SJSA1 (cell line): Measurements from ENCODE around the gene AKAP11. TPM values are rescaled to one million over a fixed set of nuclear protein-coding genes. Genes with fewer than 3 reads are reported as not detected.

ENCODE experiments used
- DNase-seq, 2 experiments: peaks; one replicate each; pipeline ENCODE4 v3.0.0-alpha.2; 2015 to 2020; ENCODE audit warnings: low spot score in 2 of 2, low read depth in 1 of 2
- H3K27ac ChIP-seq: fragments of 250-450 bp; sonication (Bioruptor Pico); 2 replicates; pipeline ENCODE4 v1.5.1; 2020; ENCODE audit warnings: mild to moderate bottlenecking, moderate library complexity
- H3K27me3 ChIP-seq: fragments of 250-450 bp; sonication (Bioruptor Pico); replicated peaks from 2 replicates; pipeline ENCODE4 v1.5.1; 2020; ENCODE audit warnings: mild to moderate bottlenecking, moderate library complexity
- H3K36me3 ChIP-seq: fragments of 250-450 bp; sonication (Bioruptor Pico); 2 replicates; pipeline ENCODE4 v1.5.1; 2020; ENCODE audit warnings: mild to moderate bottlenecking
- H3K4me1 ChIP-seq: fragments of 250-450 bp; sonication (Bioruptor Pico); replicated peaks from 2 replicates; pipeline ENCODE4 v1.6.1; 2021; ENCODE audit warnings: mild to moderate bottlenecking
- H3K4me3 ChIP-seq: fragments of 250-450 bp; sonication (Bioruptor Pico); 2 replicates; pipeline ENCODE4 v1.5.1; 2020; ENCODE audit warnings: mild to moderate bottlenecking
- H3K9me3 ChIP-seq: fragments of 250-450 bp; sonication (Bioruptor Pico); replicated peaks from 2 replicates; pipeline ENCODE4 v1.5.1; 2020; ENCODE audit warnings: mild to moderate bottlenecking
- total RNA-seq: library from RNA; depleted of rRNA; stranded (reverse); fragments of >200 nt; shearing (Covaris generic); gene quantifications from 2 replicates; pipeline ENCODE4 v1.2.3, GENCODE V29; 2014

The AKAP11 gene
- total RNA-seq, 1 experiment from 2014 or later = 16.5 TPM

DNA sequence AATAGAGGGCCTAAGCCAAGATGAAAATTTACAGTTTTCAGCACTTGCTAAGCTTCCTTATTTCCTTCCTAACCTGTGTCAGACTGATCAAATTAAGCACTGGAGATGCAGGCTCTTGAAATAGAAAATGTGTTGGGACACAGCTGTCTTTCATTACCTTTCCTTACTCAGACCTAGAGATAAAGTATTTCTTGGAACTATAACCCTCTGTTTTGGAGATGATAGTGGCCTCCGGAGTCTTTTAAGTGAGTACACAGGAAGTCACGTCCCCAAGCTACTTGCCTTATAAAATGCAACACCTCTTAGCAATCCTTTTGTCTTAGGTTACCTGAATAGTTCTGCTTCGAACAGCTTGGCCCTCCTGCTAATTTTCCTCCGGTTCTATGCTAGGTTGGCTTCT, 12.4 kb upstream of the AKAP11 start:
- no peak overlapping the region for H3K27ac ChIP-seq

GRCh38 chr13:42260903-42261654, 10.9 kb upstream of the AKAP11 start:
- no peaks in the 10 kb centered on the region for H3K9me3 ChIP-seq
- H3K4me3 ChIP-seq = no peak overlapping the region
- H3K36me3 ChIP-seq = no peaks in the 10 kb centered on the region
- H3K27me3 ChIP-seq = no peaks in the 10 kb centered on the region
- DNase-seq = no peak
- H3K4me1 ChIP-seq = no peaks in the 10 kb centered on the region
- H3K27ac ChIP-seq = no peak overlapping the region

More for the DNA sequence above, 12.4 kb upstream of the AKAP11 start:
- Histone ChIP-seq H3K9me3 (no peaks in the 10 kb centered on the region), H3K27me3 (no peaks in the 10 kb centered on the region), H3K4me3 (no peak overlapping the region), H3K36me3 (no peaks in the 10 kb centered on the region), H3K4me1 (no peaks in the 10 kb centered on the region)
- no peak for DNase-seq

DNA sequence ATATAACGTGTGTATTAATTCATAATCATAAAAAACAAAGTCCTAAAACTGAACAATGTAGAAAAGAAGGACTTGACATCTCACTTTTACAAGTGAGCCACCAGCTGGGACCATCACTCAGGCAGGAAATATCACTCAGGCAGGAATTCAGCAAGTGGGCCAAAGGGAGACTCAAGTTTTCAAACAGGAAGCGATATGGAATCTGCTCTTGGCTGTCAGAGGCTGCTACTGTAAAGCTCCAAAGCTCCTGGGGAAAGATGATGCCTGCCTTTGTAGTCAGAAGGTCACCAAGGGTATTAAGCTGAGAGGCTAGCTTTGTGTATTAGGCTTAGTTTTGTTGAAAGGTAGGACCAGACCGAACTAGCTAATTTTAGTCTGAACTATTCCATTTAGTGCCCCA, 5.5 kb upstream of the AKAP11 start:
- no peak overlapping the region for H3K27ac ChIP-seq
- no peaks in the 10 kb centered on the region for H3K9me3 ChIP-seq
- H3K36me3 ChIP-seq = no peaks in the 10 kb centered on the region
- DNase-seq = no peak
- H3K27me3 ChIP-seq = no peaks in the 10 kb centered on the region
- no peak overlapping the region for H3K4me3 ChIP-seq
- H3K4me1 ChIP-seq = peaks cover 6% of the 10 kb centered on the region

- no peak for DNase-seq
- H3K27ac ChIP-seq = no peak overlapping the region
- H3K27me3 ChIP-seq = no peaks in the 10 kb centered on the region
- peaks cover 4% of the 10 kb centered on the region for H3K36me3 ChIP-seq
- no peaks in the 10 kb centered on the region for H3K9me3 ChIP-seq
- H3K4me3 ChIP-seq = no peak overlapping the region
- peaks cover 8% of the 10 kb centered on the region for H3K4me1 ChIP-seq
Measured at GRCh38 chr13:42270160-42270856, 1.6 kb upstream of the AKAP11 start.

DNA sequence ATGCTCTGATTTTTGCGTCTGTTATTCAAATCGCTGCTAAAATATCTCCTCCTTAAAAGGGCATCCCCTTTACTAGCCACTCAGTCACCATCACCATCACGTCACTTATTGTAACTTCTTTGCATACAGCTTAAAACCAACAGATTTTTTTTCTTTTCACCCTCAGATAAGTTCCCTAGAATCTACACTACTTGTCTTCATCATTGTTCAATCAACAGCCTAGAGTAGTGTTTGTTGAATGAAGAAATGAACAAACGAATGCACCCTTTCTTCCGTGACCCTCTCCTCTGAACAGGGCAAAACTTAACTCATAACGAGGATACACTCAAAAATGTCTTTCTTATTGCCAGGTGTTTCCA, 1.1 kb upstream of the AKAP11 start:
- H3K27ac ChIP-seq = no peak overlapping the region
- peaks cover 4% of the 10 kb centered on the region for H3K36me3 ChIP-seq
- H3K27me3 ChIP-seq = no peaks in the 10 kb centered on the region
- H3K9me3 ChIP-seq = no peaks in the 10 kb centered on the region
- no peak for DNase-seq
- H3K4me3 ChIP-seq = no peak overlapping the region; the same call in 1 of the 2 replicates
- peaks cover 8% of the 10 kb centered on the region for H3K4me1 ChIP-seq

- Histone ChIP-seq H3K36me3 (peaks cover 4% of the 10 kb centered on the region), H3K4me3 (peak overlapping the region; percentile 91), H3K4me1 (peaks cover 8% of the 10 kb centered on the region), H3K27ac (peak overlapping the region; percentile 41), H3K27me3 (no peaks in the 10 kb centered on the region), H3K9me3 (no peaks in the 10 kb centered on the region)
- peak; percentile 93 to 98 for DNase-seq
Measured at GRCh38 chr13:42271337-42272114, 426 bp upstream of the AKAP11 start.

DNA sequence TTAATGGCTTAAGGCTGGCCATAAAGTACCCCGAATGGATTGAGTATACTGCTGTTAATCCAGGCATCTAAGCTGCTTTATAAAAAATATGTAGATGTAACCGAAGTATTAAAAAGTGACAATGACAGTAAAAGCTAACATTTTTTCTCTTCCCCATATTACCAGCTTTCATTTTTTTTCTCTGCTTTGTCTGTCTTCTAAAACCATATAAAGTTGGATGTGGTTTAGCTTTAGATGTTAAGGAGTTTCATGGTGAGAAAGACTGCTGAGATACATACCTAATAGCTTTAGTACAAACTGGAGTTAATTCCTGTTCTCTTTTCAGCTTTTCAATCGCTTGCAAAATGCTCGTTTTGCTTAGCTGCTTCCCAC, 838 bp downstream of the AKAP11 start:
- Histone ChIP-seq H3K36me3 (peaks cover 4% of the 10 kb centered on the region), H3K9me3 (no peaks in the 10 kb centered on the region), H3K4me3 (peak overlapping the region; percentile 91), H3K27ac (no peak overlapping the region; the same call in 1 of the 2 replicates), H3K4me1 (peaks cover 8% of the 10 kb centered on the region), H3K27me3 (no peaks in the 10 kb centered on the region)
- DNase-seq = no peak

DNA sequence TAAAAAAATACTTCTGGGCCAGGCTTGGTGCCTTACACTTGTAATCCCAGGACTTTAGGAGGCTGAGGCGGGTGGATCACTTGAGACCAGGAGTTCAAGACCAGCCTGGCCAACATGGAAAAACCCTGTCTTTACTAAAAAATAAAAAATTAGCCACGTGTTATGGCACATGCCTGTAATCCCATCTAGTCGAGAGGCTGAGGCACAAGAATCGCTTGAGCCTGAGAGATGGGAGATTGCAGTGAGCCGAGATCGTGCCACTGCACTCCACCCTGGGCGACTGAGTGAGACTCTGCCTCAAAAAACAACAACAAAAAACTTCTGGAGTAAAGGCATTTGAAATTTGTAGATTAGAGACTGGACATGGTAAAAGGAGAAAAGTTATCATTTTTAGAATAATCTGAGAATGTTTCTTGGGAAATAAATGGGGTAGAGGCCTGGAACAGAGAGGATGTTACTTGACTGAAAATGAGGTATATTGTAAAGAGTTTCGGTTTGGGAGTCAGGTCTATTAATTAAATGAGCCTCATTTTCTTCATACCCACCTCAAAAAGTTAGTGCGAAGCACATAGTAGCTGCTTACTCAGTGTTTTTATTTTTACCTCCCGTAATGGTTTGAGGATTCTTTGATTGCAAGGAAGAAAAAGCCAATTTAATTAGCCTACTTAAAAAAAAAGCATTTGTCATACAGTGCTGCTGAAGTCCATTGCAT, 2.6 kb downstream of the AKAP11 start:
- Histone ChIP-seq H3K27ac (no peak overlapping the region), H3K4me3 (no peak overlapping the region), H3K27me3 (no peaks in the 10 kb centered on the region), H3K4me1 (peaks cover 8% of the 10 kb centered on the region), H3K36me3 (peaks cover 4% of the 10 kb centered on the region), H3K9me3 (no peaks in the 10 kb centered on the region)
- no peak for DNase-seq

DNA sequence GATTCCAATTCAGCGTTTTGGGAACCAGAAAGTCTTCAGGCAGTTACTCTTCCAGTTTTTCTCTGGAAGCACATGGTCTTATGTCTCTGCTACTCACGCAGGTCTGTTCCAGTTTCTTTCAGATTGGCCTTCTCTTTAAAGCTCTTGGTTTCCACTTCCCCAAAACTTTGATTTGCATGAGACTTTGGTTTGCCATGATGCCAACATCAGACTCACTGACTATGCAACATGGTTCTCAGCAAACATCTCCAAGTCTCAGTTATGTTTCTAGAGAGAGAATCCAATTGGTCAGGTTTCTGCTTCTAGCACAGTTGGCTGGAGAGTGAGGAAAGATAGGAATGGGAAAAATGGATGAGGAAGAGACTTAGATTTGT, 3.1 kb downstream of the AKAP11 start:
- Histone ChIP-seq H3K4me3 (no peak overlapping the region), H3K9me3 (no peaks in the 10 kb centered on the region), H3K36me3 (peaks cover 4% of the 10 kb centered on the region), H3K27me3 (no peaks in the 10 kb centered on the region), H3K27ac (no peak overlapping the region), H3K4me1 (peaks cover 8% of the 10 kb centered on the region)
- no peak for DNase-seq

DNA sequence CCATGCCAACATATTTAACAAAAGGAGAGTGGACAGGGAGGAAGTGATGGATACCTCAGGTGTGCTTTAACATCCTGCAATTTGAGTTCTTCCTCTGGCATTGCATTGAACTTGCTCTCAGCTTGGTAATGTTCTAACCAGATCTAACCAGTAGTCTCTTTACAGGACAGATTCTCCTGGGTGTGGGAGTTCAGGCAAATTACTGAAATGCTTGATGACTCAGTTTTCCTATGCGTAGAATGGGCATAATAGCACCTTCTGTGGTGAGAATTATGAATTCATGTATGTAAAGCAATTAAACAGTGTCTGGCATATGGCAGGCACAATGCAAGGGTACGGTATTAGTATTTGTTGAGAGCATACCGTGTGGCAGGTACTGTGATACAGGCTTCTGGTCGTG, 3.6 kb downstream of the AKAP11 start:
- Histone ChIP-seq H3K27ac (no peak overlapping the region), H3K4me3 (no peak overlapping the region), H3K36me3 (peaks cover 4% of the 10 kb centered on the region), H3K27me3 (no peaks in the 10 kb centered on the region), H3K4me1 (peaks cover 8% of the 10 kb centered on the region), H3K9me3 (no peaks in the 10 kb centered on the region)
- DNase-seq = no peak

GRCh38 chr13:42276683-42277082, 4.7 kb downstream of the AKAP11 start:
- no peaks in the 10 kb centered on the region; the same call in 1 of the 2 replicates for H3K4me1 ChIP-seq
- peaks cover 4% of the 10 kb centered on the region for H3K36me3 ChIP-seq
- no peaks in the 10 kb centered on the region for H3K27me3 ChIP-seq
- no peak overlapping the region for H3K4me3 ChIP-seq
- DNase-seq = no peak
- no peaks in the 10 kb centered on the region for H3K9me3 ChIP-seq
- H3K27ac ChIP-seq = no peak overlapping the region

- DNase-seq = no peak
- Histone ChIP-seq H3K27ac (no peak overlapping the region), H3K27me3 (no peaks in the 10 kb centered on the region), H3K9me3 (no peaks in the 10 kb centered on the region), H3K36me3 (no peaks in the 10 kb centered on the region), H3K4me3 (no peak overlapping the region), H3K4me1 (no peaks in the 10 kb centered on the region; the same call in 1 of the 2 replicates)
Measured at GRCh38 chr13:42277618-42278276, 5.8 kb downstream of the AKAP11 start.

DNA sequence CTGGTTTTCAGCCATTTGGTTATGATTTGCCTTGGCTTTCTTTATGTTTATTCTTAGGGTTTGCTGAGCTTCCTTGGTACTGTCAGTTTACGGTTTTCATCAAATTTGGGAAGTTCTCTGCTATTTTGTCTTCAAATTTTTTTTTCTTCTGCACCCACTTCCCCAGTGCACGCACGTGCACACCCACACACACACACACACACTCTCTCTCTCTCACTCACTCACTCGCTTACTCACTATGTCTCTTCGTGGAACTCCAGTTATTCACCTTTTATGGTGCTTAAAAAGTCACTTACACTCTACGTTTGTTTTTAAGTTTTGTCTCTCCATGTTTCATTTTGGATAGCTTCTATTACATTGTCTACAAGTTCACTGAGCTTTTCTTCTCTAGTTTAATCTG, 7.1 kb downstream of the AKAP11 start:
- H3K27me3 ChIP-seq = no peaks in the 10 kb centered on the region
- no peaks in the 10 kb centered on the region for H3K9me3 ChIP-seq
- H3K36me3 ChIP-seq = no peaks in the 10 kb centered on the region
- no peak overlapping the region for H3K4me3 ChIP-seq
- H3K27ac ChIP-seq = no peak overlapping the region
- H3K4me1 ChIP-seq = no peaks in the 10 kb centered on the region; the same call in 1 of the 2 replicates
- DNase-seq = no peak
